GM19468 (cell line): Measurements from ENCODE around the gene SUCLG2.

Experiments
- ATAC-seq: cut with Tn5 transposase; IDR thresholded peaks from one replicate; pipeline ENCODE4 v1.9.1; 2021; ENCODE audit warnings: mild to moderate bottlenecking, moderate library complexity, moderate number of reproducible peaks; ENCODE audit not compliant: unreplicated experiment; ENCODE audit errors: extremely low read depth

Gene SUCLG2

DNA sequence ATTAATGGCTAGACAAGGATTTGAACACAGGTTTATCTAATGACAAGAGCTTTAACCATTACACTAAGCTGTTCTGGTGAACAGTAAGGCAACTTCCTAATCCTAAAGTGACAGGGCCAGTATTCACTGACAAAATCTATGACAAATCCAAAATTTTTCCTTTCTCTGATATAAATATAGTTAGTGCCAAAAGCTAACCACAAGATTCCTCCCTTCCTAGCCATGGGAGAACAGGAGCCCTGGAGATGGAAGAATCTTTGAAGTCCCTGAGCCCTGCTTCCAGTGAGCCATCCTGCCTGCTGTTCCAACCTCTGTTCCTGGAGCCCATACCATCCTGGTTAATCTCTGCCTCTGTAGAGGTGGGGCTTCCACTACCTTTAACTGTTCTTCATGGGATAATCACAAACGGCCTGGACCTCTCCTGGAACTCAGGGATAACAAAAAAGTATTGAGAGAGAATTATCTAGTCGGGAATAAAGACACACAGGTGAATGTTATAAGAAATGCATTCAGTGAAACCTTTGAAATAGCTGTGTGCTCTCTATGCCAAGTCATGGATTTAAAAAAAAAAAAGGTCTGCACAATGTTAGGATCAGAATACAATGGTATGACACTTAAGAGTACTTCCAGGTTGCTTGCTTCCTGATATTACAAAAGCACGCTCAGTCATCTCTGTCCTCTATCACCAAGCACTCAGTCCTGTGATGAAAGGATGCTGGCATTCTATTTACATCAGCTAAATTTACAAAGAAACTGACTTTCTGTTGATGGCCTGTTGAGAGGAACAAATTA lies 235.8 kb downstream of the SUCLG2 start:
- no peak for ATAC-seq

DNA sequence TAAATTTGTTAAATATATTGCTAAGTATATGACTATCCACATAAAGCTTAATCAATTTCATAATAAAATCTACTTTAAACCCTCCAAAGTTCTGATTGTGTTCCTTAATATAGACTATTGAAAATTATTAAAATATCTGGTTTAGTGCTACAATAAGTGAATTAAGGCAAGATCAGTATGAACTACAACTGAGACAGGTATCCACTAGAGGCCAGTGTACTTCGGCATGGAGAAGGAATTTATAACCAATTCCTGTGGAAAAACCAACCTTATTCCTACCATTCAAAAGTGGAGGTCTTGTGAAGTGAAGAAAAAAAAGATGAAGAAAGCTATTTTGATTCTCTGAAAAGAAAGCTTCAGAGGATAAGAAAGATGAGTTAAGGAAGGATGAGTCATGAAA lies 237.7 kb downstream of the SUCLG2 start:
- ATAC-seq = no peak

DNA sequence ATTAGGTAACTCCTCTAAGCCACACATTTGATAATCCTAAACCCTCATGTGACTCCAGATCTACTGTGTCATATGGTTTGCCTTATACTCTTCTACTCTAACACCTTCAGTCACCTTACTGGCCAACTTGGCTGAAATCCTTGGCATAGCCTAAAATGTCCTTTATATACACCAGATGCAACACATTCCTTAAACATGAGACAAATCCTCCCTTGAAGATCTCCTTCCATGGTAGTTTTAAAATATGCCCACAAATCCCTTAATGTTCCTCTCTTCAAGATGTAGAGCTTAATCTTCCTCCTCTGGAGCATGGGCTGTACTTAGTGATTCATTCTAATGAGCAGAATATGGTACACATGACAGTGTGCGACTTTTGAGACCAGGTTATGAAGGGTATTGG lies 238.9 kb downstream of the SUCLG2 start:
- no peak for ATAC-seq

DNA sequence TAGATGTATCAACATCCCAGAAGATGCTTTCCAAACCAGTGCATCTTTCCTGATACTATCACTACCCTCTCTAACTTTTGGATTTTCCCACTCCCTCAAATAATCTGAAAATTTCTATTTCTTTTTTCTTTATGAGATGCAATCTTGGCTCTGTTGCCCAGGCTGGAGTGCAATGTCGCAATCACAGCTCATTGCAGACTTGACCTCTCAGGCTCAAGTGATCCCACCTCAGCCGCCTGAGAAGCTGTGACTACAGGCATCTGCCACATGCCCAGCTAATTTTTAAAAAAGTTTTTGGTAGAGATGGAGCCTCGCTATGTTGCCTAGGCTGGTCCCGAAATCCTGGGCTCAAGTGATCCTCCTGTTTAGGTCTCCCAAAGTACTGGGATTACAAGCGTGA lies 239.7 kb downstream of the SUCLG2 start:
- ATAC-seq = no peak

DNA sequence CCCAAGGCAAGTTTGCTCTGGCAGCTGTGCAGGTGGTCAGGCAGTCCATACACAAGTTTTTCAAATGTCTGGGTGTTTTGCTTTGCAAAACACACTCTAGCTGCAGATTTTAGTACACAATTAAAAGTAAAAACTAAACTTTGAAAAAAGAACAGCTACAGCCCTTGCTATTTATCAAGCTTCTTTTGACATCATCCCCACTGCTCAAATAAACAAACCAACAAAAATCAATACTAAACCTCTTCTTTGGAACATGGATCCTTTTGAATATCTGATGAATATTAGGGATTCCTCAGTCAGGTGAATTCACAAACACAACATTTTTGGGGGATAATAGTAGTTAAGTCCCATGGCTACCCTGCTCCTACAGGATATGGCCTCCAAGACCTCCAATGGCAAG lies 249.2 kb downstream of the SUCLG2 start:
- no peak for ATAC-seq

DNA sequence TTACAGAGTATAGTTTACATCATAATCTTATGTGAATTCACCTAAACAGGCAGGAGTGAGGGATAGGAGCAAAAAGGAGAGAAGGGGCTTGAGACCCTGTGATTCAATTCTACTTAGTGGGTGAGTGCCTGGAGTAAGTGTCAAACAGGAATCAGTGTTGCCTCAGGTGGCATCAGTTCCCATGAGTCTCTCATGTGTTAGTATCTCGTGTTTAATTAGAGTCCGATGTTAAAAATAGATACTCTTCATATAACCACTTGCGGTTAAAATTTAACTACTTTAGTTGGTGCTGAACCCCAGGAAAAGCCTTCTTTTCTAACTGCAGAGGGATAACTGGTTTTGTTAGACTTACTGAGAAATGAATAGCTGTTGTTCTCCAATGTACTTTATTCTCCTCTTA lies 251.5 kb downstream of the SUCLG2 start:
- no peak for ATAC-seq

DNA sequence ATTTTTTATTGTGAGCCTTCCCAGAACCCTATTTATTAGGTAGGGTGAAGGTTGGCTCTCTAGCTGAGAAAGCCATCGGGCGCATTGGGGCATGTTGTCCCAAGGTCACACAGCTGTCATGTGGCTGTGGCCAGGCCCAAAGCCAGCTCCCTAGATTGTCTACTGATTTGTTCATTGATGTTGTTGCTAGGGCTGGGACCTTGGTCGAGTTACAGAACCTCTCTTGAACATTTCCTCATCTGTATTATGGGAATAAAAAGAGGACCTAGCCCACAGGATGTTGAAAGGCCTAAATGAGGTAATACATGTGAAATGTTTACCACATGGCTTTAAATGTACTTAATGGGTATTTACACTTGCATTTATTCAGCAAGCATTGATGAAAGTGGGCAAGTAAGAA lies 252.5 kb downstream of the SUCLG2 start:
- no peak for ATAC-seq

DNA sequence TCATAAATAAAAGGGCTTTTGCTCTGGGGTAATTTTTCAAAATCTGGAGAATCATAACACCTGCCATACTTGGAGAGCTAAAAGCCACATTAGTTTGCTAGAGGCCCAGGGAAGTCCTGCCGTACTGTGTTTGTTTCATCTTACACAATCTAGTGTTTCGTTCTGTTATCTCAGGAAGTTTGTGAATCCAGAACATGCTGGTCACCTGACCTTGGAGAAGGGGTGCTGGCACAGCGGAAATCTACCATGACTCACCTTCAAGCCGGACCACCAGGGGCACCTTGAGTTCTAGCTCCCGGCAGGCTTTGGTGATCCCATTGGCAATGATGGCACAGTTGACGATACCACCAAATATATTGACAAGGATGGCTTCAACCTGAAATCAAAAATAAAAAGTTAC lies 253.9 kb downstream of the SUCLG2 start:
- ATAC-seq = no peak

DNA sequence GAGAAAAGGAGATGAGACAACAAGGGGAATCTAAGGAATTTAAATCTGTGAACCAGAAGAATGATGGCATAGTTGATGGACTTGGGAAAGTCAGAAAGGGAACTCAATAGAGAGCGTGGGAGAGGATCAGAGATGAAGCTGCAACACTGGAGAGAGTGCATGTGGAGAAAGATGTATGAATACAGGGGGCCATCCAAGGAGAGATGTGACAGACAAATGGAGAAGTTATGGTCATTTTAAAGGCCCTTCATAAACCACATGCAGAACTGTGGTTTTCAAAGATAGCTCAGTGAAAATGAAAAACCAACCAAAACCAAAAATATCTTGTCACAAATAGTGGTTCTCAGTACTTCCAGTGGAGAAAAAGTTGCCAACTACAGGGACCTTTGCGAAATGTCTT lies 265.2 kb downstream of the SUCLG2 start:
- peak; percentile 80 for ATAC-seq

DNA sequence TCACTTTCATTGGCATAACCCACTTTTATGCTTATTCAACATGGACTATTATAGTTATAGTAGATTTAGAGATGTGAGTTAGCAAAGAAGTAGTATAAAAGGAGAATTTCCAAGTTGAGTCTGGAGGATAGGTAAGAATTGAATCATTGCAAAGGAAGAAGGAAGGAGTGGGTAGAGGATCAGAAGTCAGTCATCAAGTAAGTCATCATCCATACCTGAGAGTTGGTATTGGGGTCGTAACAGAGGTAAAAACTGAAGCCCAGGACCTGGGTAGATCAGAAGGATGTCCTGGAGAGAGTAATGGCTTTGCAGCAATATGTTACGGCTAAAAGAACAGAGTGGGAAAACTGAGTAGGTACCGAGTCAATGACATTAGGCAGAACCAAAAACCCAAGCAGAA lies 265.7 kb downstream of the SUCLG2 start:
- no peak for ATAC-seq

DNA sequence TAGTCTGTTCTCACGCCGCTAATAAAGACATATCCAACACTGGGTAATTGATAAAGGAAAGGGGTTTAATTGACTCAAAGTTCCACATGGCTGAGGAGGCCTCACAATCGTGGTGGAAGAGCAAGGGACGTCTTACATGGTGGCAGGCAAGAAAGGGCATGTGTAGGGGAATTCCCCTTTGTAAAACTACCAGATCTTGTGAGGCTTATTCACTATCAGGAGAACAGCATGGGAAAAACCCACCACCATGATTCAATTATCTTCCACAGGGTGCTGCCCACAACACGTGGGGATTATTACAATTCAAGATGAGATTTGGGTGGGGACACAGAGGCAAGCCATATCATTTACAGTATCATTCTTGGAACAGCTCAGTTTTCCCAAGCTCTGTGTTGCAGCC lies 268.0 kb downstream of the SUCLG2 start:
- no peak for ATAC-seq

DNA sequence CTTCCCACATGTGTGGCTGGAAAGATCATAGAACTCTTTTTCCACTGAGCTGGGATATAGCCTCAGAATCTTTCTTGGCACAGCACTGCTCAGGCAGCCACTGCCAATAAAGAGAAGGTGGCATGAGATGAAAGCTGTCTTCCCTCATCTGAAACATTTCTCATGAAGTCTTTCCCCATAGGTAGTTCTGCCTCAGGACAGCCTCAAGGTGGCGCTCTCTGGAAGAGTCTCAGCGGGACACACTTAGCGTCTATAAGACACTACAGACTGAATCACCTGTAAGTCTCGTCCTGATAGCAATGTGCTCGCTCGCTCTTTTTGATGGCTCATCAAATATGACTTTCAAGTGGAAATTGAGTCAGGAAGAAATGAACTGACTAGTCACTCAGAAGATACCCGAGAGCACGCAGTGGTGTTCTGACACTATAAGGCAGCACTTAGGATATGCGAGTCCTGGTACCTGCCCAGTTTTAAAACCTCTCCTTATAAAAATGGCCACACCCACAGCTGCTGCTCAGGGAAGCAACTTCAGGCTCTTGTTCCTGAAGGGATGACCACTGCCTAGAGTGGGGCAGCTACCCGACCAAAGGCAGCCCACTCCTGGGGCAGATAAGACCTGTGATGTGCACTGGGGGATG lies 269.5 kb downstream of the SUCLG2 start:
- ATAC-seq = no peak

DNA sequence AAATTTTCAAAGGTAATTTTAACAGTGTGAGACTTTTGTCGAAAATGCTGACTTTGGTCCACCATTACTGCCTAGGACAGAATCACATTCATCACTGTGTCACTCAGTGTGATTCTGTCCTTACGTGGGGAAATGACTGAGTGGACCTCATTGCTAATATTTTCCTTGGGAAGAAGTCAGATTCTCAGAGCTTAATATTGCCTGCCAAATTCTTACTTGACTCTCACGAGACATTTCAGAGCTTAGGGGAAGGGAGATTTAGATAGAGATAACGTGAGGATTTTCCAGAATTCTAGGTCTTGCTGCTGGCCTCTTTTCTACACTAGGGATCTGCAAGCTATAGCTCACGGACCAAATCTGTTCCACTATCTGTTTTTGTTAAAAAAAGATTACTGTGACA lies 270.4 kb downstream of the SUCLG2 start:
- no peak for ATAC-seq

DNA sequence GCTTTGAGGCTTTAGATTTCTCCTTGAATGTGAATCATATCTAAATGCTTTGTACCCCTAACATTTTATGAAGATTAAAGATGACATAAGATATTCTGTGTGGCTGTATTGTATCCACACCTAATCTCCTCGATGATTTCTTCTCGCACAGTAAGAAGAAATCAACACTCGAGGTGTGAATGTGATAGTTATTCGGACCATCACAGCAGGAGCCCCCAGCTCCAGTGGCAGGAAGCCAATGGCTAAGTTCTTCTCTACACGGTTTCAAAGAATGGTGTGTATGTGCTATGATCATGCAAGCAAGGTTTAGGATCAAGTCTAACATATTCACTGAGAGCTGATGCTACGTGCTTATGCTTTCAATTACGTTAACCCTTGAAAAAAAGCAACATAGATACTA lies 271.0 kb downstream of the SUCLG2 start:
- ATAC-seq = no peak

DNA sequence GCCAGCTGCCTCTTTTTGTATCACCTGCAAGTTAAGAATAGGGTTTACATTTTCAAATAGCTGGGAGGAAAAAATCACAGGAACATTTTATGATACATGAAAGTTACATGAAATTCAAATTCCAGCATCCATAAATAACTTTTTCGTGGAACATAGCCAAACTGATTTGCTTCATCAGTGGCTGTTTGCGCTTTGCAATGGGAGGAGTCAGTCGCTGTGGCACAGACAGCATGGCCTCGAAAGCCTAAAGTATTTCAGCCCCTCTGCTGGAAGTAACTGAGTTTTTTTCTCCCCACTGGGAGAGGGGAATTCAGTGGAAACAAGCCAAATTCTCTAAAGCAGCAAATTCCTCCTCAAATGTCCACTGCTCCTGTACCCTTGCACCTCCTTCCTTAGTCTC lies 271.9 kb downstream of the SUCLG2 start:
- ATAC-seq = no peak

DNA sequence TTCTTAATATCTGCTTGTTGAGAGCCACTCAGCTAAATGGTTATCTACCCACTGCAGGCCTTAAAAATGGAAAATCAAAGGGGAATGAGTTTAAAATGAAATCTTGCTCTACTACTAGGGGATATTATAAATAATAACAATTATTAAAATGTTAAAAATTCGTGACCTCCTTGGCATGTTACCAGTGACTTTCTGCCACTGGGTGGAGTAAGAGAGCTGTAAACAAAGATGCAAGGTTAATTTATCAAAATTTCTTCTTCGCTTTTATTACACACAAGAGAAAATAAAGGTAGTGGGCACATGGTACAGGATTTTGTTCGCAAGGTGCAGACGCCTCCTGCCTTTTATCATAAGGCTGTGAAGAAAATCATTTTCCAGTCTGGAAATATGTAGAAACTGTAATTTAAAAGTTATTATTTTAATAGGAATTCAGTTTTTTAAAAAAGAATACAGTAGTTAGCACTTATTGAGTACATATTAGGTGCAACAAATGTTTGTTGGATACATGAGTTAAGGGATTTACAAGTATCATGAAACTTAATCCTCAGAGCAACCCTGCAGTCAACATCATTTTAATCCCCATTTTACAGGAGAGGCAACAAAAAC lies 272.6 kb downstream of the SUCLG2 start:
- no peak for ATAC-seq

DNA sequence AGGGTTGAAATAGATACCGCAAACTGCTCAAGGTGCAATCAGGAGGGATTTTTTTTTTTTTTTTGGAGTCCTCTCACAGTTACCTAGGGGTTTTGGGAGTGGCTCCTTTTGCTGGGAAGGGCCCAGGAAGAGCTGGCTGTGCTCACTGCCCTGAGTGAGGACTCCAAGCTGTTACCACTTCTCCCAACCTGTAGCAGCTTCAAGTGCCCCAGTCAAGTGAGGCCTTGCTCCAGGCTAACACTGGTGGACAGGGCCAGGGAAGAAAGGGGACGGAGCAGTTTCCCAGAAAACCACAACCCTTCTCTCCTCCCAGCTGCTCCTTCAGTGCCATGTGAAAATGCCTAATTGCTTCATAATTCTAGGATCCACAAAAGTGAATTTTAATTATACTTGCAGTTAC lies 274.3 kb downstream of the SUCLG2 start:
- no peak for ATAC-seq

DNA sequence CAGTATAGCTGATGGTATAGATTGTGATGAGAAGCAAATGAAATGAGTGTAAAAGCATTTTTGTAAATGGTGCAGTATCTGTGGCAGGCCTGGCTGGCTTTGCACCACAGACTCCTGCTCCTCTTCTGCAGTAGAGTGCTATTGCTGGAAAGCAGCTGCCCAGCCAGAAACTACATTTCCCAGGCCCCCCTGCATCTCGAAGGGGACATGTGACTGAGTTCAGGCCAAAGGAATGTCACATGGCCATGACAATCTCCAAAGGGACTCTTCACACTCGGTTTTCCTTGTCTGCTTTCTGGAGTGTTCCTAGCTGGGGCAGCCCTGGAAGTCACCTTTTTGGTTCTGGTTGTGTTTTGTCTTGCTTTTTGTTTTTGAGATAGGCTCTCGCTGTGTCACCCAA lies 277.1 kb downstream of the SUCLG2 start:
- no peak for ATAC-seq

DNA sequence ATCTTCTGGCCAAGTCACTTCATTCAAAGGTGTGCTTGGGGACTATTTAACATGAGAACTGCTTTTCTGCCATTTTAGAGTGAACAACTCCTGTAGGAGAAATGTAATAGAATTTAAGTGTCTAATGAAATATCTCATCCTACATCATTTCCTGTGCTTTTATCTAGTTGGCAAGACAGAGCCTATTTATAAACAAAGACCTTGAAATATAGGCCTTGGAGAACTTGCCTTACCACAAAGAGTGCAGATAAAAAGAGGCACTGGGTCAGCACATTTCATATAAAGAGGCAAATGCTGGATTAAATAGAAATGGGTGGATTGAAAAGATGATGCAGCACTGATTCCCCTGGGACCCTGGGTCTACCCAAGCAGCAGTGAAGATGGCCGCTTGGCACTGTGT lies 278.0 kb downstream of the SUCLG2 start:
- ATAC-seq = no peak

DNA sequence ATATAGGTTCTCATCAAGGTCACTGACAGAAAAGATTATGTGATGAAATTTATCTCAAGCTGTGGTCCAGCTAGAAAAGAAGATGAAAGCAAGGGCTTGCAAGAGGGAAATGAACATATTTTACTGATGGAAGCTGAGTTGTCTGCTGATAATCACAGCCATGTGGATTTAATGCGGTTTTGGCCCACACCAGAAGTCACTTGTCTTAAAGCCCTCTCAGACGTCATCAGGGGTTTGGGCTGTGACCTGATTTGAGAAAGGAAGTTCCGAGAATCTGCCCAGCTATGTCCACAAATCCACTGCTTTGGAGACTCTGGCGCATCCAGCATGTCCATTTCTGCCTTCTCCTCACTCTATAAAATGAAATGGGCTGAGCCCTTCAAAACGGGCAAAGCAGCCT lies 278.4 kb downstream of the SUCLG2 start:
- no peak for ATAC-seq

DNA sequence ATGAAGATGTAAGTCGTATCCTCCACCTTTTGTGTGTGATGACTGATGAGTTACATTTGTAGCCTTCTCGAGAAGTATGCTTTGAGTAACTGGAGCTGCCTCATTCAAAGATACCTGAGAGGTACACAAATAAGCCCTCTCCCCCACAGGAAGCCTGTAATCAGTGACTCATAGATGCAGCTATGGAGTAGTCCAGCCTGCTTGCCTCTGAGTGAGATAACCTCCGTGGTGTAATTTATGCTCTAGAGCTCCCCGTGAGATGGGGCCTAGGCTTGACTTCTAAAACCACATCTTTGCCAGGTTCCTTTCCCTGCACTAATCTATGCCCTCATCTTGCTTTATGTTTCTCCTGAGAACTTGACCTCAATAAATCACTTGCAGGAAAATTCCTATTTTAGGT lies 291.7 kb downstream of the SUCLG2 start:
- ATAC-seq = no peak

DNA sequence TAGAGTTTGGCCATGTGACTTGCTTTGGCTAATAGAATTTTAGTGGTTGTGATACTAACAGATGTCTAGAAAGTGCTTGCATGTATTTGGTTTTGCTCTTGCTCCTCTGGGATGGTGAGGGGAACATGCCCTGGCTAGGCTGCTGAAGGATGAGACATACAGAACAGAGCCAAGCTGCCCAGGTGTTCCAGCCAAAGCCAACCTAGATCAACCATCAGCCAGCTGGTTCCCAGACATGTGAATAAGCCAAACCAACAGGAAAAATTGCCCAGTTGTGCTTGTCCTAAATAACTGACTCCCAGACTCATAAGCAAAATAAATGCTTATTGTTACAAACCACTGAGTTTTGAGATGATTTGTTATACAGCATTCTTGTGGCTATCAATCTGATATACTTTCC lies 292.6 kb downstream of the SUCLG2 start:
- no peak for ATAC-seq
